Adrenal gland (tissue), 5 donors: Measurements from ENCODE around the gene MARS1.

ENCODE experiments used
- CTCF ChIP-seq, 6 experiments: fragments of 450-650 bp in 4 of 6; fragments of 200-600 bp in 2 of 6; sonication (generic) in 1 of 6; IDR thresholded peaks; 1 replicate in 5 of 6; 2 replicates in 1 of 6; pipeline versions ENCODE4 v1.5.1 to v1.8.0; 2016 to 2021; ENCODE audit warnings: antibody characterized with exemption in 6 of 6, mild to moderate bottlenecking in 2 of 6, moderate library complexity in 1 of 6
- POLR2A ChIP-seq, 2 donors: fragments of 450-650 bp; IDR thresholded peaks; one replicate each; pipeline ENCODE4 v1.6.1; 2017; ENCODE audit warnings: antibody characterized with exemption in 2 of 2, mild to moderate bottlenecking in 2 of 2, moderate library complexity in 1 of 2
- donor health status: DM: no; HTN: no; CAD: no.

- no peak for TF ChIP-seq CTCF (IDR thresholded peaks at IDR 0.05)
- no peak for TF ChIP-seq POLR2A (IDR thresholded peaks at IDR 0.05)
These were observed 40.3 kb downstream of the MARS1 start for GRCh38 chr12:57528176-57528575.
